Vagina (tissue), 2 donors: ENCODE measurements around the gene SH3TC2.

ENCODE experiments used
- CTCF ChIP-seq, 3 experiments: fragments of 450-650 bp in 2 of 3; fragments of 200-600 bp in 1 of 3; sonication (generic) in 1 of 3; IDR thresholded peaks; one replicate each; pipeline ENCODE4 v1.5.1; 2017 to 2019; ENCODE audit warnings: antibody characterized with exemption in 3 of 3, mild to moderate bottlenecking in 2 of 3, moderate library complexity in 2 of 3
- POLR2A ChIP-seq, 2 donors: fragments of 450-650 bp; IDR thresholded peaks; one replicate each; pipeline ENCODE4 v1.6.1; 2017; ENCODE audit warnings: antibody characterized with exemption in 2 of 2, mild to moderate bottlenecking in 2 of 2, moderate library complexity in 2 of 2
- POLR2AphosphoS5 ChIP-seq, 2 donors: sonication (generic); formaldehyde crosslinking; IDR thresholded peaks; one replicate each; pipeline ENCODE4 v1.9.0; 2017; ENCODE audit warnings: antibody characterized with exemption in 2 of 2, mild to moderate bottlenecking in 2 of 2, low read depth in 1 of 2; ENCODE audit not compliant: insufficient read depth in 1 of 2

GRCh38 chr5:149044453-149045088, 18.3 kb downstream of the SH3TC2 start:
- TF ChIP-seq CTCF (IDR thresholded peaks at IDR 0.05) = no peak
- no peak for TF ChIP-seq POLR2A (IDR thresholded peaks at IDR 0.05)
- no peak for TF ChIP-seq POLR2AphosphoS5 (IDR thresholded peaks at IDR 0.05; ENCODE audit: insufficient read depth in 1 of 2, low read depth in 1 of 2)
